ENCODE data around the gene FCER1G.

DNA sequence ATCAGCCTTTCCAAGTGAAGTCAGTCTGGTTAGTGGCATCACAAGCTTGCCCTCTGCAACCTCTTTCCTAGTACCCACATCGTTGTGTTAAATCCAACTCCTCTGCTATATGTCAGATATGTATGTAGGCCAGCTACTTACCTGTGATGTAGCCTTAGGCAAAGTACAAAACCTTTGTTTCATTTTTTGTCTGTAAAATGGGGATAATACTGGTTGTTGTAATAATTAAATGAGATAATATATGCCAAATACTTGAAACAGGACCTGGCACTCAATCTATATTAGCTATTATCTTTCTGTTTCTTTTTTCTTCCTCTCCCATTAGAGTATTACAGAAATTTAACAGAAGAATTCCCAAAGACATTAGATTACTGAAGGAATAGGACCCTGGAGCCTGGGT lies 44.7 kb downstream of the FCER1G start:
- TF ChIP-seq, protein P1, sequence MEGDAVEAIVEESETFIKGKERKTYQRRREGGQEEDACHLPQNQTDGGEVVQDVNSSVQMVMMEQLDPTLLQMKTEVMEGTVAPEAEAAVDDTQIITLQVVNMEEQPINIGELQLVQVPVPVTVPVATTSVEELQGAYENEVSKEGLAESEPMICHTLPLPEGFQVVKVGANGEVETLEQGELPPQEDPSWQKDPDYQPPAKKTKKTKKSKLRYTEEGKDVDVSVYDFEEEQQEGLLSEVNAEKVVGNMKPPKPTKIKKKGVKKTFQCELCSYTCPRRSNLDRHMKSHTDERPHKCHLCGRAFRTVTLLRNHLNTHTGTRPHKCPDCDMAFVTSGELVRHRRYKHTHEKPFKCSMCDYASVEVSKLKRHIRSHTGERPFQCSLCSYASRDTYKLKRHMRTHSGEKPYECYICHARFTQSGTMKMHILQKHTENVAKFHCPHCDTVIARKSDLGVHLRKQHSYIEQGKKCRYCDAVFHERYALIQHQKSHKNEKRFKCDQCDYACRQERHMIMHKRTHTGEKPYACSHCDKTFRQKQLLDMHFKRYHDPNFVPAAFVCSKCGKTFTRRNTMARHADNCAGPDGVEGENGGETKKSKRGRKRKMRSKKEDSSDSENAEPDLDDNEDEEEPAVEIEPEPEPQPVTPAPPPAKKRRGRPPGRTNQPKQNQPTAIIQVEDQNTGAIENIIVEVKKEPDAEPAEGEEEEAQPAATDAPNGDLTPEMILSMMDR (IDR thresholded peaks at IDR 0.05): no peak
- no peak for TF ChIP-seq POLR2AphosphoS5 (IDR thresholded peaks at IDR 0.05)
